Stimulated activated CD8-positive, alpha-beta memory T cell treated with anti-CD3 and anti-CD28 coated beads, Interleukin-15, amount 100 ng/mL, for 1 hour (primary cell): ENCODE measurements around the gene TYMP.

Source experiments
- DNase-seq: peaks from one replicate; pipeline ENCODE4 v3.0.0-alpha.2; 2020; ENCODE audit warnings: low read depth

Gene TYMP, protein sequence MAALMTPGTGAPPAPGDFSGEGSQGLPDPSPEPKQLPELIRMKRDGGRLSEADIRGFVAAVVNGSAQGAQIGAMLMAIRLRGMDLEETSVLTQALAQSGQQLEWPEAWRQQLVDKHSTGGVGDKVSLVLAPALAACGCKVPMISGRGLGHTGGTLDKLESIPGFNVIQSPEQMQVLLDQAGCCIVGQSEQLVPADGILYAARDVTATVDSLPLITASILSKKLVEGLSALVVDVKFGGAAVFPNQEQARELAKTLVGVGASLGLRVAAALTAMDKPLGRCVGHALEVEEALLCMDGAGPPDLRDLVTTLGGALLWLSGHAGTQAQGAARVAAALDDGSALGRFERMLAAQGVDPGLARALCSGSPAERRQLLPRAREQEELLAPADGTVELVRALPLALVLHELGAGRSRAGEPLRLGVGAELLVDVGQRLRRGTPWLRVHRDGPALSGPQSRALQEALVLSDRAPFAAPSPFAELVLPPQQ

DNA sequence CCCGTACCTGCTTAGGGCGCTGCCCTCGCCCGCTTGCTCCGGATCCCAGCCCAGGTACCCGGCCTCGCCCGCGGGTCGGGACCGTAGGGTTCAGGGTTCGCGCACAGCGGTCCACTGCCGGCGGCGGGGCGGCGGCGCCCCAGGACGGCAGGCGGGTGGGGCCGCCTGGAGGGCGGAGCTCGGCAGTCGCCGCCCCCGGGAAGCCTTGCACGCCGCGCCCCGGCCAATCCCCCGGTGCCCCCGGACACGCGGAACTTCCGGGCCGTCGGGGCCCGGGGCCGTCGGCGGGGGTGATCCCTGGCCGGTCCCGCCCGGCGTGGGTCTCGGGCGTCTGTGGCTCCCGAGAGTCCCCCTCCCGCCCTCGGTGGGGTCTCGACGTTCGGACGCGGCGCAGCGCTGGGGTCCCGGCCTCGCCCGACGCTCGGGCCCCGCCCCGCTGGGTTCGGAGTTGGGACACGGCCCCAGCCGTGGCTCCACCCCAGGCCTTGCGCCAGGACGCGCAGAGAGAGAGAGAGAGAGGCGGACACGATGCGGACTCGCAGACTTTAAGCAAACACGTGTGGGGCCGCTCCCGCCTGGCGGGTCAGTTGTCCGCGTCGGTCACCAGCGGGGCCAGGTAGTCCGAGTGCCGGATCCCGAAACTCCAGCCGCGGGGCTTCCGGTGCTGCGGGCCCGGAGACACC, at the start of gene TYMP:
Gene TYMP (minus strand): TSS at position 116 of the 683 bp plus-strand sequence. CDS start 303 bp downstream, outside the sequence.
- DNase-seq, result no peak

DNA sequence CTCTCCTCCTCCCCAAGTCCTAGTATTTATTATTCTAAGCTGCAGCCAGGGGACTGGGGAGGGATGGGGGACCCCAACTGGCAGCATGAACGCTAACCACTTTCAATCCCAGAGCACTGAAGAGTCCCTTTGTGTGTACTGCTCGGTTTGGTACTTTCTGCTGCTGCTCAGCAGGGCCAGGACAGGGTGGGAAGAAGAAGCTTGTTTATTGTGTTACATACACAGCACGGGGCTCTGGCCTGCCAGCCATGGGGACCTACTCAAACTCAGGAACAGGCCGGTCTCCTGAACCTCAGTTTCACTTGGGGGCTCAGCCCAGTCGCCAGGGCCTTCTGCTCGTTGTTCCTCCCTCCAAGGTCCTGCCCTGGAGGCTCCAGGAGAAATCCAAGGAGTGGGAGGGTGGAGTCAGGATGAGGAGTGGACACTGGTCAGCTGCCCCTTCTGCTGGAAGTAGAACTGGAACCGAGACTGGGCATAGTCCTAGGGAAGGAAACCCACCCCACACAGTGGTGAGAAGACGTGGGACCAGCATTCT, 49.0 kb upstream of the TYMP start:
- DNase-seq, result no peak

DNA sequence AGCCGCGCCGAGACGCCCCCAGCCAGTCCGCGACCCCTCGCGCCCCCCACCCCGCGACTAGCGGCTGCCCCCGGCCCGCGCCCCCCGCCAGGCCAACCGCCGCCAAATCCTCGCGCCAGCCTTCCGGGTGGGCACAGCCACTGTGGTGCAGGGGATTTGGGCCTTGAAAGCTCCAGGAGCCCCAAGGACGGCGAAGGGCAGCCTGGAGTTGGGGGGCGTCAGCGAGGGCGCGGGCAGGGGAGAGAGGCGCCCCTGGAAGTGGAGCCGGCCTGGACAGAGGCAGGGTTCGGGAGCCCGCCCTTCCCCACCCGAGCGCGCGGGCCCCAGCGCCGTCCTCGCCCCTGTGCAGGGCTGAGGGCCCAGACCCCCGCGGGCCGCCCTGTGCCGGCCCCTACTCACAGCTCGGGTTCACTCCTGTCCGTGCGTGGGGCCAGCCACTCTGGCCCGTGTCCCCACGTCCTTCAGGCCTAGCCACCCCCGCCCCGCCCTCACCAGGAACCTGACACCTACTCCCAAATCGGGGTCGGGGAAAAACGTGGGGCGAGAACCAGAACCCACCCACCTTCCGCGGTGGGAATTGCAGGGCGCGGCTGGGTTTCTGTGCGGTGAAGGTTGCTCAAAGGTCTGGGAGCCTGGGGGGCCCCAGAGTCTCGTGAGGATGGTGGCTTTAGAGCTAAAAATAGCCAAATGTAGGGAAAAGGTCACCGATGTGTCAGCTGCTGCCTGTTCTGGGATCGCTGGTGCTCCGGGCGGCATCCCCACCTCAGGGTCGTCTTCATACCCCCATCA, 48.4 kb upstream of the TYMP start, which contains the start of gene CPT1B:
Gene CPT1B (minus strand): TSS at position 441 of the 789 bp plus-strand sequence. CDS start 512 bp downstream, outside the sequence.
- no peak for DNase-seq

- DNase-seq, result no peak
Measured at GRCh38 chr22:50577697-50577986, 47.8 kb upstream of the TYMP start.

- no peak for DNase-seq
Measured at GRCh38 chr22:50576806-50577696, 47.2 kb upstream of the TYMP start.

DNA sequence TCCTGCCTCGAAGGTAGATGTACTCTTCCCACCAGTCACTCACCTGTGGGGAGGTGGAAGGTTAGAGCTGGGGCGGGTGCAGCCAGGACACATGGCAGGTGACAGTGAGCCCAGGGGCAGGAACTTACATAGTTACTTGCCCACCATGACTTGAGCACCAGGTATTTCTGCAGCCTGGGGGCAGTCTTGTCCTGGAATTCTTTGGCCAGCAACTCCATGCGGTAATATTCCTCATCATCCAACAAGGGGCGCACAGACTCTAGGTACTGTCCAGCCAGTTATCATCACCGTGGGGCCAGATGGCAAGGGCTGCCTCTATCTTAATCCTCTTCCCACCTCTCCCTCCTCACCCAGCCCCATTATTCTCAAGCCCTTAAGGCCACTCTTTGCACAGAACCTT, 46.3 kb upstream of the TYMP start:
- no peak for DNase-seq

- no peak for DNase-seq
Measured at GRCh38 chr22:50575426-50575941, 45.7 kb upstream of the TYMP start.

DNA sequence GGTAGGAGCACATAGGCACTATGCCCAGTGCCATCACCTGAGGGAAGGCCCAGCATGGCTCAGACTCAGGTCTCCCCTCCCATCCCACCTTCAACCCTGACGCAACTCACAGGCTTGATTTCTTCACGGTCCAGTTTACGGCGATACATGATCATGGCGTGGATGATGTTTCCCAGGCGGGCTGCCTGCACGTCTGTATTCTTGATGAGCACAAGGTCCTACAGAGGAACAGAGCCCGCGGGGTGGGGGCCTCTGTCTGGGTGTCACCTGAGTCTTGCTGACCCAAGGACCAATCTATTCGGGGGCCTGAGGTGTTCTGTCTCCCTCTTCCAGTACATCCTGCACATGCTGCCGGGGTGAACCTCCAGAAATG, 44.6 kb upstream of the TYMP start:
- no peak for DNase-seq

DNA sequence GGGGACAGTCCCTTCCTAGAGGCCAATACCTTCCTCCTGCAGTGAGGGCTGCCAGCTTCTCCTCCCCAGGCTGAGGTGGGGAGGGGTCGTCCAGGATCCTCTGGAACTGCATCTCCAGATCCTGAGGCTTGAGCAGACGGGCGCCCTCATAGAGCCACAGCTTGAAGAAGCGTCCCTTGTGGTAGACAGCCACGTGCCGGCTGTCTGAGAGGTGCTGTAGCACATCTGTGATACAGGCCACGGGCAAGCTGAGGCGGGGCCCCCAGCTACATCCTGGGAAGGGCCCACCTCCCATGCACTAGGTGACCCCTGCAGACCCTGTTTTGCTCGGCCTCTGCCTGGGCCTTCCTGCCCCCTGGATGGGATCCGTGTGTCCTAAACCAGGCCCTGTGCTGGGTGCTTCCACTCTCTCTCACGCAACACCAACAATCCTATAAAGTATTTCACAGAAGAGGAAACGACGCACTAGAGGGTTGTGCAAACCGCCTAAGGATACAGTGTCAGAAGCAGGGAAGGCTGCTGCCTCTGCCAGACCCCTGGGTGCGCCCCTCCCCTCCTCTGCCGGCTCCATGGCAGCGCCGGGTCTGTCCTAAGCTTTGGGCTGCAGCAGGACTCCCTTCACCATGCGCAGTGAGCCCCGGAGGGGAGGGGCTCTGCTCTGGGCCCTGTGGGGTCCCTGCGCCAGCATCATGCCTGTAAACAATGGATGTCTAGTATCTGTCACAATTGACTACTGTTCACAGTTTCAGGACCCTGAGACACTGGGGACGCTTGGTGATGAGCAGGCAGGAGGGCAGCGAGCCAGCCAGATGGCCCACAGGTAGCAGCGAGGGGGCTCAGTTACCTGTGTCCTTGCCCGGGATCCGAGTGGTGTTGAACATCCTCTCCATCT, 43.9 kb upstream of the TYMP start:
- no peak for DNase-seq

DNA sequence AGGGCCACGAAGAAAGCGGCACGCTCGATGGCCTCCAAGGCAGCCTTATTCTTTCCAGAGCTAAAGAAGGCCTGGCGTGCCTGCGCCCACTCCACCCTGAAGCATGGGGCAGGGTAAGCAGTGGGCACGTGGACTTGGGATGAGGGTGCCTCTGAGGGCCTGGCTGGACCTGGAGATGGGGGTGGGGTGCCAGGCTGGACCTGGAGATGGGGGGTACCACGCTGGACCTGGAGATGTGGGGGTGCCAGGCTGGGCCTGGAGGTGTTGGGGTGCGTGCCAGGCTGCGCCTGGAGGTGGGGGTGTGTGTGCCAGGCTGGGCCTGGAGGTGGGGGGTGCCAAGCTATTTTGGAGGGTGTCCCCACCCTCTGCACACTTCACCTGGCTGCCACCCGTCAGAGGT, 43.2 kb upstream of the TYMP start:
- DNase-seq, result no peak

- no peak for DNase-seq
Measured at GRCh38 chr22:50571264-50572175, 41.7 kb upstream of the TYMP start.

- no peak for DNase-seq
Measured at GRCh38 chr22:50570861-50571260, 41.0 kb upstream of the TYMP start.

DNA sequence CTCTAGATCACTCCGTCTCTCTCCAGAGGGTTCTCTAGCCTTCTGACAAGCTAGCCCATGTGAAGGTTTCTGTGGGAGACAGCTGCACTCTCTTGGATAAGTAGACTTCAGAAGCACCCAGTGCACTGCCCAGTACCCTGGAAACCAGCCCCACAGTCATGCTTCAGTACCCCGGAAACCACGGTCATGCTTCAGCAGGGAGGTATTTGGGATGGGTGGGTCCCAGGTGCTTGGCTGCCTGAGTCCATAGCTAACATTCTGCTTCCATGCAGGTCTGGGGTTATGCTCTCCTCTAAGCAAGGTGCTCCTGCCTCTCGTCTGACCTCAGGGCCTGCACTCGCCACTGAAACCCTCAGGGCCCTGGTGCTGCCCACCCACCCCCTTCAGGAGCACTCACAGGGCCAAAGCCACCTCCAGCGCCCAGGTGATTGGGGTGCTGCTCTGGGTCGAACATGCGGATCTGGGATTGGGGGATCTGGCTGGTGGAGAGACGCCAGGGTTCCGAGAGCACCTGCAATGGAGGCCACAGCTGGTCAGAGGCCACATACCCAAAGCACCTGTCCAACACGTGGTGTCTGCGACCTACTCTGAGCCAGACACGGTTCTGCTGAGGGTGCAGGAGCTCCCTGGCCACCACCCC, 40.2 kb upstream of the TYMP start:
- DNase-seq, result no peak

- DNase-seq, result no peak
Measured at GRCh38 chr22:50569041-50569459, 39.2 kb upstream of the TYMP start.

DNA sequence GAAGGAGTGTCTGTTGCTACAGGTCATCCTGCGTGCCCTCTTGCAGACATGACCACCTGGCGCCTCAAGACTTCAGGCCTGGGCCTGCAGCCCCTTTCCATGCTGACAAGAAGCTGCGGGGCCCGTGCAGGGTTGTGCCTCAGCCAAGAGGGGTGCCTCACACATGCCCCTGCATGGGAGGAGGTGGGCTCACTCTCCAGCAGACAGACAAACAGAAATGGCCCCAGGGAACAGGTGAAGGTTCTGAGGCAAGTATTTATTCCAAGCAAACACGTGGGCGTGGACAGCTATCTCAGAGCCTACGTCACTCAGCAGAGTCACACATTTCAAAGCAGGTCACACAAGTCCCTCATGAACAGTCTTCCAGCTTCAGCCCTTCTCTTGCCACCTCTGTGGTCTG, 38.8 kb upstream of the TYMP start:
- DNase-seq, result no peak

GRCh38 chr22:50567721-50568252, 38.0 kb upstream of the TYMP start:
- DNase-seq, result no peak

- DNase-seq, result no peak
Measured at GRCh38 chr22:50564289-50564688, 34.5 kb upstream of the TYMP start.
